CD4-positive, alpha-beta T cell treated with Interleukin-10 for 1 hour (primary cell): ENCODE measurements around the gene HSPB9.

Source experiments
- DNase-seq: peaks from one replicate; pipeline ENCODE4 v3.0.0-alpha.2; 2020

HSPB9 gene

DNA sequence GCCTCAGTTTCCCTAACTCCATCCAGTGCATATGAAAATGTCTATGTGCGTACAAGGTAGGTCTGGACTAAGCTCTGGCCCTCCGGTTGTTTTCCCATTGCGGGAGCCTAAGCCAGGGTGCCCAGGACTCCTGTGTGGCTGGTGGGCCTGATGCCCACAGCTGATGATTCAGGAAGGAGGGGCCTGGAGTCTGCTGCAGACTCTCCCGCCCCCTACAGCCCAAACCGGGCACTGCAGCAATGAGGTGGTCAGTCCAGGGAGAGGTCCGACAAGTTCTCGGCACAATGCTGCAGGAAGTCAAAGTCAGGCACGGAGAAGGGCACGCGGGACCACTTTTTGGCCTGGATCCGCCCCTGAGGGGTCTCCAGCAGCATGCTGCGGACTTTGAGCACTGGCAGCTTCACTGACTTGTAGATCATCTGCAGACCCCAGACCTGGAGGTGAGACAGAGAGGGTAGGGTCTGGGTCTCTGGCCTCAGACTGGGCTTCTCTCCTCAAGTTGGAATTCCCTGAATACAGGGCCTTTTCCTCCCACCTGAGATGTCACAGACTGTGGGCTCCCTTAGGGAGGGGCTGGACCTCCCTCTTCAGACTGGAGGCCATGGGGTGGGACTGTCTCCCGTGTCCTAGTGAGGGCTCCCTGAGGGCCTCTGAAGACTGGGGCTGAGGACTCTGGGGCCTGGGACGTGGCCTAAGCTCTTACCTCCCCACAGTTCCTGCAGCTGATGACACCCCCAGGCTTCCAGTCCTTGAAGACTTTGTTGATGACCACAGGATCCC is 20.9 kb upstream of the HSPB9 start:
- peak; percentile 67 for DNase-seq

DNA sequence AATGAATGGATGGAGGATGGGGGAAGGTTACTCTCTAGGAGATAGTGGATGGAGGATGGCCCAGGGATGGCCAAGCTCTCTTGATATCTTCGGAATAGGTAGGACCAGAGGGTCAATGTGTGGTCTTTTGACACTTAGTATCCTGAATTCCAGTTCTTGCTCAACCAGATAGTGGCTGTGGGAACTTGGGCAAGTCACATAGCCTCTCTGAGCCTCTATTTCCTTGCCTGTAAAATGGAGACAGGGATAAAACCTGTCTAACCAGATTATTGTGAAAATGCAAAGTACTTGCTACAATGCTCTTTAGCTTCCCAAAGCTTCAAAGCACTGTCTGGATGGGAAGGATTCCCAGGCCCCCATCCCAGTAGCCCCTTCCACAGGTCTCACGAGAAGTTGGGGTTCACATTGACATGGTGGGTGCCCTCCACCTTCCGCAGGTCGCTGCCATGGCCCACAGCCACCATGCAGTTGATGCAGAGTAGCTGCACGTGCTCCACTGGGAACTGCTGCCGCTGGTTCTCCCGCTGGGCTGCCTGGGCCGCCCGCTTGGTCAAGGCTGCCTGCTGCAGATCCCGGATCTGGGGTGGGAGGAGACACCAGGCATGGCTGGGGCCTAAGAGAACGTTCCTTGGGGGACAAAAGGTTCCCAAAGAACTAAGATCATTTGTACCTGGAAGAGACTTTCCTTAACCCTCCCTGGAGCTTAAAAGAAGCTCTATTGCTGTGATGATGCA is 19.2 kb upstream of the HSPB9 start:
- no peak for DNase-seq

DNA sequence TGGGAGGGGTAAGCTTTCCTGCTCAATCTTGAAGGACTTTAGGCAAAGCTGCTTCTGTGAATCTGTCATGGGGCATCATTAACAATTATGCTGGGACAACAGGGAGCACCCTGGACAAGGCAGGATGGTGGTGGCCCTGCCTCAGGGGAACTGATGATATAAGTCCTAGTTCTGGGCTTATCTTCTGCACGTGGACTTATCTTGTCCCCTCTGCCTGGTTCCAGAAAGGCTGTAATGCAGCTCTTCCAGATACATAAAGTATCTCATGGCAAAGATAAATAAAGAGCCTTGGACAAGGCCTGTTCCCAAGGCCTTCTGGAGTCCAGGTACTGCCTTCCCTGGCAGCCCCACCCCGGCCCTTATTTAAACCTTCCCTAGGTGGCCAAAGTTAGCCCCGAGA is 18.3 kb upstream of the HSPB9 start:
- DNase-seq = no peak

DNA sequence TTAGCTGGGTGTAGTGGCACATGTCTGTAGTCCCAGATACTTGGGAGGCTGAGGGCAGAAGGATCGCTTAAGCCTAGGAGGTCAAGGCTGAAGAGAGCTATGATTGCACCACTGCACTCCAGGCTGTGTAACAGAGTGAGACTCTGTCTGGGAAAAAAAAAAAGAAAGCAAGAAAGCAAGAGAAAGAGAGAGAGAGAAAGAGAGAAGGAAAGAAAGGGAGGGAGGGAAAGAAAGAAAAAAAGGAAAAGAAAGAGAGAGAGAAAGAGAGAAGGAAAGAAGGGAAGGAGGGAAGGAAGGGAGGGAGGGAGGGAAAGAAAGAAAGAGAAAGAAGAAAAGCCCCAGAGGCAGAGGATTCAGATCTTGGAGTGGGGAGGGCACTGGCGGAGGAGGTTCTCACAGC is 16.6 kb upstream of the HSPB9 start:
- no peak for DNase-seq

DNA sequence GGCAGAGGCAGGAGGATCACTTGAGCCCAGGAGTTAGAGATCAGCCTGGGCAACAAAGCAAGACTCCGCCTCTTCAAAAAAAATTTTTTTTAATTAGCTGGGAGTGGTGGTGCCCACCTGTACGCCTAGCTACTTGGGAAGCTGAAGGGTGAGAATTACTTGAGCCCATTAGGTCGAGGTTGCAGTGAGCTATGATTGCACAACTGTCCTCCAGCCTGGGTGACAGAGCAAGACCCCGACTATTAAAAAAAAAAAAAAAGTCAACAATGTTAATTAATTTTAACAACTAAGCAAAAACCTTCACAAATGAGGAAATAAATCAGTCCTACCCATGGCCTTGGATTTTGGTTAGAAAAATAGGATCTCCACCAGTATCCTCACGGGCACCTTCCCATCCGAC is 15.5 kb upstream of the HSPB9 start:
- no peak for DNase-seq

DNA sequence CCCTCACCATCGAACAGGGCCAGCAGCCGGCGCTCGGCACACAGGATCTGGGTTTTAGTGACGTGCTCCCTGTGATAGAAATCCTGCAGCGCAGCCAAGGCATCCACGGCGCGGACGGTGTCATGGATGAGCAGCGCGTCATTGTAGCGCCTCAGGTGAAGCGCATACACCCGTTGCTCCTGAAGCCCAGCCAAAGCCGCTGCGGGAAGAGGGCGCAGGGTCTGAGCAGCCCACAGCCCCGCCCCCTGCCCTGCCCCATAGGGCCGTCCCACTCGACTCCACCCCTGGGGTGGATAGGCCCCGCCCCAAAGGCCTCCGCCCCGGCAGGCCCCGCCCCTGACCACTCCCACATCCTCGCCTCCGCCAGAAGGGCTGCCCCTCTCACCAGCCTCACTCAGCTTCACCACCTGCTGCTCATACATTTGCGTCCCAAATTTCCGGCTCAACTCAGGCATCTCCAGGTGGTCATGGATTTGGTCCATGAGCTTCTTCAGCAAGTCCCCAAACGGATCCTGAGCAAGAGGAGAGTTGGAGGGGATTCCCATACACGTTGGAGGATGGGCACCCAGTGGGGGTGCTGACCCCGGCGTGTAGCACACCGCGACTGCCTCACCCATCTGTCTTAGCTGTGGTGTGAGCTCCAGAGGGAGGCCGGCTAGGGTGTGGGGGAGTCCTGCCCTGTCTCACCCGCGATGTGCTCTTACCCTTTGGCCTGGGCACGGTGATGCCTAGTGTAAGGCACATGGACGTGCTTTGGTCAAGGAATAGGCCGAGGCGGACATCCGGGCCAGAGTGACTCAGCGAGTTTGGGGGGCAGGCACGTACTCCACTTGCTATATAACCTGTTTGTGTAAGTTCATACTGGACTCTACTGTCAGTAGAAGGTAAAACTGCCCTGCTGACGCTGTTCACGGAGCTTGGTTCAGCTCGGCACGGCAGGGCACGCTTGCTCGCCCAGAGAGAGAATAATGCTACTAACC is 14.7 kb upstream of the HSPB9 start:
- DNase-seq = peak; percentile 92

DNA sequence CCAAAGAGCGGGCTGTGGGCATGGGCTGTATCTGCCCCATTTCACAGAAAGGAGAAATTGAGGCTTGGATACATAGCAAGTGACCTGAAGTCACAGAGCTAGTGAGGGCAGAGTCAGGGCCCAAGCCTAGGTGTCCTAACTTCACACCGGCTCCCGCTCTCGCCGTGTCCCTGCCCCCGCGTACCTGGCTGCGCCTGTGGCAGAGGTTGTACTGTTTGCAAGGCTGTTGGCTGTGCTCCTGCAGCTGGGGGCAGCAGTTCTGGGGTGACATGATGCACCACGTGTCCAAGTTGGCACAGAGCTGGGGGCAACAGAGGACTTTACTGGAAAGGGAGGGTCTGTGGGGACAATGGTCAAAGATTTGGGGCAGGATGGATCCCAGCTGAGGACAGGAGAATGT is 13.5 kb upstream of the HSPB9 start:
- no peak for DNase-seq

DNA sequence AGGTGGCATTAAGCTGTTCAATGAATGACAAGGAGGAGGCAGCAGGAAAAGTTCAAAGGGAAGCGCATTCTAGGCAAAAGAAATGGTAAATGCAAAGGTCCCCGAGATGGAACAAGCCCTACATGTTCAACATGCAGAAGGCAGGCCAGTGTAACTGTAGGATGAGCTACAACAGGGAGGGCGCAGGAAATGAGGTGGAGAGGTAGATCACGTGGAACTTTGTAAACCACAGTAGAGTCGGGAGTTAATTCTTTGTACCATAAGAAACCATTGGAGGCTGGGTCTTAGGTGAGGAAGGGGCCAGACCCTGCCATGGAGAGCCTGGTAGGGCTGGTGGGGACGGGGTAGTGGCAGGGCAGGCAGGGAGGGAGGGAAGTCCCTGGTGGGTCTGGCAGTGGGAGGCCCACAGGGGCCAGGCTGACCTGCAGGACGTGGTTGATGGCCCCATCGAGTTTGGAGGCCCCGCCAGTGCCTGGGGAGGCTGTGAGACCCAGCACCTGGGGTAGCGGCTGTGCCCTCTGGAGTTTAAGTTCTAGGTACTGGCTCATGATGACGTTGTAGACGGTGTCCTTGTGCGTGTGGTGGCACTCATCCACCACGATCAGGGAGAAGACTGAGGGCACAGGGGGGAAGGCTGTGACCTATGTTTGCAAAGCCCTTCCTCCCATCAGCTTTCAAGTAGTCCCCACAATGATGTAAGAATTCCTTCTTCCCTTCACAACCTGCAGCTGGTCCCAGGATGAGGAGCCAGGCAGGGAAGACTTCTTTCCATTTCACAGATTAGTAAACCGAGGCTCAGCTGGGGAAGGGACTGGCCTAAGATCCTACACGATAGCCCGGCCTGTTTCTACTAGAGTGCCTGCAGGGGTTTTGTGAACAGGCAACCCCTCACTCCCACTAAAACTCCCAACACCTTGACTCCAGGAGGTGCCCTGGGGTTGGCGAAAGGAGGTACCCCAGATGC is 12.0 kb upstream of the HSPB9 start:
- no peak for DNase-seq

DNA sequence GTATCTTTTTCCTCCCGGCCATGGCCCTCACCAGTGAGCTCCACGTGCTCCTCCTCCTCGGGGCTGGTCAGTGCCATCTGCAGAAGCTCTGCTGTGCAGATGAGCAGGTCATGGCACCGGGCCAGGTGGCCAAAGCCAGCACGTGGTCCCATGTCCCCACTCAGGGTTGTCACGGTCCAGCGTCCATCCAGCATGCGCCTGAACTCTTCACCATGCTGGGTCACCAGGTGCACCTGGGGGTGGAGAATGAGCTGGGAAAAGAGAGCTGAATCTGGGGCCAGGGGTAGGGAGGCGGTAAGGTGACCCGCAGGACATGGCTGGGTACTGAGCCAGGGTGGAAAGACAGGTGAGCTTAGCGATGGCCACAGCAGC is 11.4 kb upstream of the HSPB9 start:
- no peak for DNase-seq

DNA sequence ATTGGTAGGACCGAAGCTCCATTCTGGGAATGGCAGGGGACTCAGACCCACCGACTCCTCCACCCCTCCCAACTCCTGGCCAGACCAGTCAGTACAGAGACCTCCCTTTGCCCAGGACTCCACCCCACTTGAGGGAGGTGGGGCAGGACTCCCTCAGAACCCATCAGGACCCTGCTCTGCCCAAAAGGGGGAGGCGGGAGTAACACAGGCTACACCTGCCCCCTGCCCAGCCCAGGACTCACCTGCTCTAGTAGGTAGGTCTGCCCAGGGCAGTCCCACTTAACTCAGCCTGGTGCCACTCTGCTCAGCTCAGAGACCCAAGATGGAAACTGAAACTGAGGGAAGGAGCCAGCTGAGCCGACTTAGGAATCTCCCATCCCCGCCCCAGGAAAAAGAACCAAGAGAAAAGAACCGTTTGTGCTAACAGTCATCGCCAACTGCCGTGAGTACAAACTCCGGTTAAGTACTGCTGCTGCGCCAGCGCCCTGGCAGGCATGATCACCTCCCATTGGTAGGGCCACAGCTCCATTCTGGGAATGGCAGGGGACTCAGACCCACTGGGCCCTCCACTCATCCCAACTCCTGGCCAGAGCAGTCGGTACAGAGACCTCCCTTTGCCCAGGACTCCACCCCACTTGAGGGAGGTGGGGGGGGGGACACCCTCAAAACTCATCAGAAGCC is 10.6 kb upstream of the HSPB9 start:
- DNase-seq = peak; percentile 36

DNA sequence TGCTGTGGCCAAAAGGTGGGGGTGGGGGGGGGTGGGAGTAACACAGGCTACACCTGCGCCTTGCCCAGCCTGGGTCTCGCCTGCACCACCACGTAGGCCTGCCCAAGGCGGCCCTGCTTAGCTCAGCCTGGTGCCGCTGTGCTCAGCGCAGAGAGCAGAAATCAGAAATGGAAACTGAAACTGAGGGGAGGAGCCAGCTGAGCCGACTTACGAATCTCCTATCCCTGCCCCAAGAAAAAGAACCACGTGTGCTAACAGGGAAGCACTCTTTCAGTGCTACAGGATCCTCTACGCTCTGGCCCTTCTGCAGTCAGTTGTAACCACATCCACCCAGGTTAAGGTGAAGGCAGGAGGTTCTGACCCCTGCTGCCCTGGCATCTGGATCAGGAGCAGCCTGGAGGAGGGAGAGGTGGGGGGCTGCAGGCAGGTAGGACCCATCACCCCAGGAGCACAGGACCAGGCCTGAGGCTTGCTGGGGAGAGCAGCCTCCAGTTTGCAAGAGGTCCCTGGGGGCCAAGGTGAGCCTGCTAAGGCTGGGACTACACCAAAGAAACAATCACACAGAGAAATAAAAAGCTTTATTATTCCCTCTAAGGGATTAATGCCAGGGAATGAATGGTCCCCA is 9.9 kb upstream of the HSPB9 start, which contains the start of gene DHX58:
TSS of gene DHX58 (minus strand) at position 163 of the 625 bp plus-strand sequence. CDS start 822 bp downstream, outside the sequence.
- peak; percentile 87 for DNase-seq

DNA sequence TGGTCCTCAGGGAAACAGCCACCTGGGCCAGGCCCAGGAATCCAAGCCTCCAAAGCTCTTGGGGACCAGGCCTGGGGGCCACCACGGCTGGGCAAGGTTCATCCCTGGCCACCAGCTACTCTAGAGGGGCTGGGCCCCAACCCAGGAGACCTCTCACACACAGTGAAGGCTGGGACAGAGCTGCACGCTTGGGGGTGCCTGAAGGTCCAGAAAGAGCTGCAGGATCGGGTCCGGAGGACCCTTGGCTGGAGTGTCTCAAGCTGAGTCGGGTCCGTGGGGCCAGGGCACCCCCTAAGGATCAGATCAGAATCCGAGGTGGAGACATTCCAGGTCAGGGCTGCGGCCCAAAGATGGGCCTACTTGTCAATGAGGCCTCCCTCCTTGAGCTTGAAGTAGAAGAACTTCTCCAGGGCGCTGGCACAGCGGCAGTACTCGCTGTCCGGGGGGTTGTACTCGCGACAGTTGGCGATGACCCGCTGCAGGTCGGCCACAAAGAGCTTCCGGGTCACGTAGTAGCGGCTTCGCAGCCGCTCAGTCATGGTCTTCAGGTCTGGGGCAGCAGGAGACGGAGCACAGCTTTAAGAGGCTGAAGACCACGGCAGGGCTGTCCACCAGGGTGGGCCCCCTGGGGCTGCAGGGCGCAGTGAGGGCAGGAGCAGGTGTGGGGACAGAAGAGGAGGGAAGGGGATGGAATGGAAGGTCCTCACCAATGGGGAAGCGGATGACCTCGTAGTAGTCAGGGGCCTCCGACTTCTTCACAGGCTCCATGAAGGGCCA is 9.1 kb upstream of the HSPB9 start:
- DNase-seq = no peak

DNA sequence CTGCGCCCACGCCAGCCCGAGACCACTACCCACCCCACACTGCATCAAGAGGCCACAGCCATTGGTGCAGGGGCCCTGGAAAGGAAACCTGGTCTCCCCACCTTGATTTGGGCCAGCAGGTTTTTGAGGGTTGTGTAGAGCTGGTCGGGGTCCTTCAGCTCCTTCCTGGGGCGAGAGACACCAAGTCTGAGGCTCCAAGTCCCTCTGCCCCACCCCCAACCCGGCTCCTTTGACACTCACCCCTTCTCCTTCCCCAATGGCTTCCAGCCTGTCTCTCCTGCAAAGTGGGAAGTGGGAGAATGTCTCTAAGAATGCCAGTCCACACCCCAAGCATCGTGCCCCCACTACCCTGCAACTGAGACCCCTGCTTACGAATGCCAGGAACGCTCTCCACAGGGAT is 8.5 kb upstream of the HSPB9 start:
- DNase-seq = no peak

DNA sequence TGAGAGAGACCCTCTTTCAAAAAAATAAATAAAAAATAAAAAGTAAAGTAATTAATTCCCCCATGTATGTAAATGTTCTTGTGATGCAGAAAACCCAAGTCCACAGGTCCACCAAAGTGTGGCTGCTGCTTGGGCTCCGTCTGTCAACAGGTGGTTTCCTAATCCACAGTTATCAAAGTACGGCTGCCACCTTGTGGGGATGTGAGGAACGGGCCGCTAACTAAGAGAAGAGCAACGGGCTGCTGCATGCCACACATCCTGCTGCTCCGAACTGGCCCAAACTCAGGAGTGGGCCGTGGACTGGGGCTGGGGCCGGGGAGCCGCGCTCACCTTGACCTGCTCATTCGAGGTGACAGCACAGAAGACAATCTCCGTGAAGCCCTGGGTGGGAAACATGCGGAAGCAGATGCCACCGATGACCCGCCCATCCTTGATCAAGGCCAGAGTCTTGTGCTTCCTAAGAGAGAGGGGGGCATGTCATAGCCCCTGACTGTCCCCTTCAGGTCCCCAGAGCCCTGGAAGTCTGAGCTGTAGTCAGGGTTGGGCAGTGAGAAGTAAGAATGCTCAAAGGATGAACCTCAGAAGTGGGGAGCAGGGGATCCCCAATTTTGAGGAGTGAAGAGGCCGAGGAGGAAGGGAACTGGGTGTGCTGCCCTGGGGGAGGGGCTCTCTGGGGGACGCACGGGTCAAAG is 5.8 kb upstream of the HSPB9 start:
- peak; percentile 89 for DNase-seq

DNA sequence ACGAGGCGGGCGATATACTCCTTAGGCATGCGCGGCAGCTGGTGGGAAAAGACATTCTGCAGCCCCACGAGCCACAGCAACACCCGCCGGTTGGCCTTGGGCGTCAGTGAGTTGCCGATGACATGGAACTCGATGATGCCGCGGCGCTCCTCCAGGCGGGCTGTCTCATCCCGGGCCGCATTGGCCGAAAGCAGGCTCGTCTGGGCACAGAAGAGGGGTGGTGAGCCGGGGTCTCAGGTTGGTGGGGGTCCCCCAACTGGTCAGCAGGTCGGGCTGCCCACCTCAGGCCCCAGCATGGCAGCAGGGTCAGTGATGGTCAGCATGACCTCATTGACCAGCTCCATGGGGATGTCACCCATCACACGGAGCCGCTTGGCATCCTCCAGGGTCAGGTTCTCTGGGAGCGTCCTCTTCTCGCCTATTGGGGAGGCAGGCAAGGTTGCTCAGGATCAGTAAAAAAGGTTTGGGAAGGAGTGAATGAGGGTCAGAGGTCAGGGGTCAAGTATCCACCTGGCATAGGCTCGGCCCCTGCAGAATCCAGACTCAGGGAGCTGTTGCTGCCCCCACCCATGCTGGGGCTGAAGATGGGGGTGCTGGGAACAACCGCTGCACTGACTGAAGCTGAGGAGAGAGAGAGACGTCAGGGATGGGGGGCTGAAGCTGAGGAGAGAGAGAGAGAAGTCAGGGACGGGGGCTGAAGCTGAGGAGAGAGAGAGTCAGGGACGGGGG is 5.0 kb upstream of the HSPB9 start:
- DNase-seq = no peak

DNA sequence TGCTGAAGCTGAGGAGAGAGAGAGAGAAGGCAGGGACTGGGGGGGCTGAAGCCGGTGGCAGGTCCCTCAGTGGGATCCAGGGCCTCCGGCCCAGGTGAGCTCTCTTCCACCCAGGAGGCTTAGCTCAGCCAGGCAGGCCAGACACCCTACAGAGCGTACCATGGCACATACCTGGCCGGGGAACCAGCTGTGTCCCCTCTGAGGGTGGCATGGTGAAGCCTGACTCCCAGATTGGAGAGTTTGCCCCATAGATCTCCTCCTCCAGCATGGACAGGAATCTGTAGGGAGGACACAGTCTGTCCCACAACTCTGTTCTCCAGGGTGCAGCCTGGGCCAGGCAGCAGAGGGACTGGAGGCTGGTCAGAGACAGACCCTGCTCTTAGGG is 4.5 kb upstream of the HSPB9 start:
- no peak for DNase-seq

DNA sequence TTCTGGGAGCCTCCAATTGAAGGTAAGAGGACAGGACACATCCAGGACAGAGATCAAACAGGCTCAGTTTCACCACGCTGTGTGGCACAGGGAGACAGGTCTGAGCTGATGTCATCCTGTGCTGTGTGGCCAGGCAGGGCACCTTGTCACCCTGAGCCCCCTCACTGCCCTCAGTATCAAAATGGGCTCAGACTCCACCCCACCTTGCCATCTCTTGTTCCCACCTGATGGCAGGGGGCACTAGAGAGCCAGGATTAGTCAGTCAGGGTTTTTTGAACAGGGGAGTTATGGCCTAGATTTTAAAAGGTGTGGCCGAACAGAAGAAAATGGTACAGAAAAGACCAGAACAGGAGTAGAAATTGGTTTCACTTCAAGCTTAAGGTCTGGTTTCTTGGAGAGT is 4.1 kb upstream of the HSPB9 start:
- peak; percentile 49 for DNase-seq

DNA sequence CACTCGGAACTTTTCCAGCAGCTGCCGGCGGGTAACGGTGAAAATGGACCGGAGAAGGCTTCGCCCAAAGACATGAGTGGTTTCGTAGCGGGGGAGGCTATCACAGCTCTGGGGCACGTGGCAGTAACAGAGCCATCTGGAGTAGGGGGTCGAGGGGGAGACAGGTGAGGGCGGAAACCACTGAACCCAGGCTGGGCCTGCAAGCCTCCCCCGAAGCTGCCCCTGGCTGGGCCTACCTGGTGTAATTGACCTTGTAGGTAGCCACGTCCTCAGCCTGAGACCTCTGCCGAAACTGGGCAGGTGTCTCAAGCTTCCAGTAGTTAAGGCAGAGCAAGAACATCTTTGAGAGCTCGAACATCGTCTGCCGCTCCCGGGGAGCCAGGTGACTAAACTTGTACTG is 3.3 kb upstream of the HSPB9 start:
- no peak for DNase-seq
